SK-N-SH (cell line): ENCODE data around the gene ACOT7. TPM values are rescaled to one million over a fixed set of nuclear protein-coding genes. Genes with fewer than 3 reads are reported as not detected.

Experiments used
- CTCF ChIA-PET: fragments of 300-600, 350-600 bp; formaldehyde crosslinking; extraction: SDS; loops from one replicate; lab custom pipeline; 2021; lab: Yijun Ruan, JAX
- POLR2A ChIA-PET: fragments of 350-600 bp; sonication (Branson Sonifier 250); formaldehyde crosslinking; extraction: SDS; loops from one replicate; lab custom pipeline; 2020; ENCODE audit warnings: antibody characterized with exemption, inconsistent platforms; lab: Yijun Ruan, JAX
- DNase-seq: peaks from one replicate; pipeline ENCODE4 v3.0.0; 2012
- H2AFZ ChIP-seq: fragments of 200-600 bp; sonication (generic); 2 replicates; pipeline ENCODE4 v1.8.1; 2016; ENCODE audit warnings: antibody characterized with exemption, mild to moderate bottlenecking, low read depth
- H3F3A ChIP-seq: fragments of 200-600 bp; sonication (generic); replicated peaks from 2 replicates; pipeline ENCODE3; 2016; ENCODE audit warnings: antibody characterized with exemption, mild to moderate bottlenecking; ENCODE audit not compliant: insufficient read depth
- H3K27ac ChIP-seq, 2 experiments: fragments of 200-500 bp in 1 of 2; fragments of 200-600 bp in 1 of 2; sonication (Bioruptor generic) in 1 of 2; sonication (generic), shearing (Covaris generic) in 1 of 2; 2 replicates each; pipeline versions ENCODE4 v1.5.1 to v1.6.1; 2014 to 2016; ENCODE audit warnings: low read depth in 2 of 2, inconsistent platforms in 1 of 2, low read length in 1 of 2, mild to moderate bottlenecking in 1 of 2, mixed read lengths in 1 of 2
- H3K27me3 ChIP-seq: fragments of 200-600 bp; sonication (generic), shearing (Covaris generic); 2 replicates; pipeline ENCODE4 v1.6.1; 2016; ENCODE audit warnings: mixed run types; ENCODE audit not compliant: insufficient read depth
- H3K36me3 ChIP-seq, 2 experiments: fragments of 200-500 bp in 1 of 2; fragments of 200-600 bp in 1 of 2; sonication (Bioruptor generic) in 1 of 2; sonication (generic) in 1 of 2; replicated peaks in 1 of 2; 2 replicates each; pipeline versions ENCODE3 to v1.5.1; 2014 to 2016; ENCODE audit warnings: low read length in 1 of 2, mild to moderate bottlenecking in 1 of 2; ENCODE audit not compliant: insufficient read depth in 2 of 2, control insufficient read depth in 1 of 2
- H3K4me1 ChIP-seq, 2 experiments: fragments of 200-500 bp in 1 of 2; fragments of 200-600 bp in 1 of 2; sonication (Bioruptor generic) in 1 of 2; sonication (generic), shearing (Covaris generic) in 1 of 2; 2 replicates each; pipeline versions ENCODE4 v1.5.1 to v1.6.1; 2014 to 2016; ENCODE audit warnings: low read depth in 1 of 2, low read length in 1 of 2, mixed run types in 1 of 2; ENCODE audit not compliant: insufficient read depth in 2 of 2, control insufficient read depth in 1 of 2
- H3K4me2 ChIP-seq: fragments of 200-600 bp; sonication (generic), shearing (Covaris generic); 2 replicates; pipeline ENCODE4 v1.6.1; 2017; ENCODE audit warnings: mixed run types
- H3K4me3 ChIP-seq, 2 experiments: fragments of 200-500 bp in 1 of 2; fragments of 200-600 bp in 1 of 2; sonication (Bioruptor generic) in 1 of 2; sonication (generic), shearing (Covaris generic) in 1 of 2; 2 replicates each; pipeline versions ENCODE4 v1.5.1 to v1.8.1; 2014 to 2016; ENCODE audit warnings: low read depth in 2 of 2, inconsistent platforms in 1 of 2, low read length in 1 of 2, mild to moderate bottlenecking in 1 of 2, mixed read lengths in 1 of 2, moderate library complexity in 1 of 2
- H3K79me2 ChIP-seq: fragments of 200-600 bp; sonication (generic); 2 replicates; pipeline ENCODE4 v1.8.1; 2017; ENCODE audit warnings: mild to moderate bottlenecking; ENCODE audit not compliant: insufficient read depth
- H3K9ac ChIP-seq: fragments of 200-600 bp; sonication (generic); 2 replicates; pipeline ENCODE4 v1.6.1; 2017; ENCODE audit warnings: mixed run types
- H3K9me2 ChIP-seq: fragments of 200-600 bp; sonication (generic); 2 replicates; pipeline ENCODE4 v1.6.1; 2017; ENCODE audit warnings: mixed run types
- H3K9me3 ChIP-seq: fragments of 200-600 bp; sonication (generic); 2 replicates; pipeline ENCODE4 v1.6.1; 2017; ENCODE audit warnings: mixed run types, mild to moderate bottlenecking, moderate library complexity
- H4K20me1 ChIP-seq: fragments of 200-600 bp; sonication (generic); 2 replicates; pipeline ENCODE4 v1.6.1; 2017; ENCODE audit warnings: mild to moderate bottlenecking, mixed run types; ENCODE audit not compliant: insufficient read depth
- CTCF ChIP-seq: fragments of 200-600 bp; sonication (generic); IDR thresholded peaks from 2 replicates; pipeline ENCODE4 v1.6.1; 2017; ENCODE audit warnings: antibody characterized with exemption, mild to moderate bottlenecking, moderate library complexity
- EZH2phosphoT487 ChIP-seq: fragments of 200-600 bp; sonication (generic); IDR thresholded peaks from 2 replicates; pipeline ENCODE4 v1.6.1; 2017; ENCODE audit warnings: low read depth, mixed run types, mild to moderate bottlenecking, antibody characterized with exemption, moderate library complexity, borderline replicate concordance
- FOXJ3 ChIP-seq: sonication (generic); formaldehyde crosslinking; IDR thresholded peaks from 2 replicates; pipeline ENCODE4 v1.5.1; 2020; ENCODE audit warnings: mild to moderate bottlenecking, missing genetic modification reagents
- NFIC ChIP-seq: IDR thresholded peaks from 2 replicates; pipeline ENCODE4 v1.4.0; 2012; ENCODE audit warnings: borderline replicate concordance
- NRF1 ChIP-seq: IDR thresholded peaks from 2 replicates; pipeline ENCODE4 v1.6.1; 2012; ENCODE audit warnings: low read depth, mild to moderate bottlenecking, low read length
- POLR2AphosphoS5 ChIP-seq: IDR thresholded peaks from 2 replicates; pipeline ENCODE4 v1.6.1; 2012; ENCODE audit warnings: low read depth, low read length
- RXRA ChIP-seq: IDR thresholded peaks from 2 replicates; pipeline ENCODE4 v1.4.0; 2012; ENCODE audit warnings: low read depth, mild to moderate bottlenecking, borderline replicate concordance
- TCF12 ChIP-seq: IDR thresholded peaks from 2 replicates; pipeline ENCODE4 v1.4.0; 2012
- ZBTB33 ChIP-seq: IDR thresholded peaks from 2 replicates; pipeline ENCODE4 v1.4.0; 2012; ENCODE audit warnings: low read depth, borderline replicate concordance
- WGBS: methylation state at CpG from one replicate; pipeline ENCODE4 v1.1.6; 2017; ENCODE audit warnings: low lambda C conversion rate; 5-methylcytosine and 5-hydroxymethylcytosine counted together
- polyA plus RNA-seq, 3 experiments: library from polyadenylated mRNA; depleted of rRNA; stranded (reverse); fragments of >200 nt; gene quantifications; 2 replicates each; pipeline ENCODE4 v1.2.3, GENCODE V29; 2012

The ACOT7 gene
- polyA plus RNA-seq, 1 of the 3 experiments (the other 2 are of a cell fraction), result 289 TPM

DNA sequence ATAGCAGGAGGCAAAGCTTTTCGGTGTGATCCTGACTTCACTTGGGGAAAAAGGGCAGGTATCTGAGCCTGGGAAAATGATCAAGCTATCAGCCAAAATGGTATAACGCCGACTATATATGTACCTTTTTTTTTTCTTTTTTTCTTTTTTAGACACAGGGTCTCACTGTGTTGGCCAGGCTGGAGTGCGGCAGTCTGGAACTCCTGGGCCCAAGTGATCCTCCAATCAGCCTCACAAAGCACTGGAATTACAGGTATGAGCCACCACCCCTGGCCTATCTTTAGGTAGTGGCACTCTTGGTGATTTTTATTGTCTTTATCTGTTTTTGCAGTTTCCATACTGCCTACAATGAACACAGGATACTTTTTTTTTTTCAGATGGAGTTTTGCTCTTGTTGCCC lies 156.5 kb downstream of the ACOT7 start (continued):
- no peak for TF ChIP-seq NFIC
- no peak for TF ChIP-seq CTCF
- TF ChIP-seq POLR2AphosphoS5, result no peak

- peak overlapping the region; percentile 77 for H3K9ac ChIP-seq
- no peaks in the 10 kb centered on the region for H4K20me1 ChIP-seq
- DNase-seq, result no peak
- no peaks in the 10 kb centered on the region for H3F3A ChIP-seq
- H3K79me2 ChIP-seq, result peaks cover 34% of the 10 kb centered on the region
- no peak for TF ChIP-seq FOXJ3 (CRISPR knock-in tag)
- no peak for TF ChIP-seq EZH2phosphoT487
- TF ChIP-seq ZBTB33, result no peak
- no peak for TF ChIP-seq NRF1
- TF ChIP-seq RXRA, result no peak
- TF ChIP-seq POLR2AphosphoS5, result no peak
- TF ChIP-seq TCF12, result no peak
- TF ChIP-seq, all 33 proteins: peak for 0
- Histone ChIP-seq H3K9me3 (no peaks in the 10 kb centered on the region), H3K4me2 (peak overlapping the region; percentile 79), H2AFZ (no peak overlapping the region), H3K9me2 (no peaks in the 10 kb centered on the region), H3K36me3 (peaks cover 4 to 13% of the 10 kb centered on the region in 2 experiments), H3K4me1 (peaks cover 0 to 9% of the 10 kb centered on the region in 2 experiments; a peak in 1 of 4 replicates), H3K27ac (peak overlapping the region in 1 of 2 experiments; percentile 77; a peak in 2 of 4 replicates), H3K4me3 (peak overlapping the region; percentile 66 to 79), H3K27me3 (no peaks in the 10 kb centered on the region)
- POLR2A ChIA-PET, result interaction anchor here (0.6 to 1.5 kb wide), 6 partner anchors 10 to 178 kb away, joined by 3 to 6 read pairs (median 3); no protein-coding TSS in a partner anchor
- 0% methylated on average over 6 of the region's 30 CpGs for WGBS
- CTCF ChIA-PET, result interaction anchor here (0.9 to 5.5 kb wide), 9 partner anchors 12 to 256 kb away, joined by 3 to 45 read pairs (median 3); partner anchors contain the start of gene PLEKHG5
These were observed 158.3 kb downstream of the ACOT7 start for GRCh38 chr1:6235296-6235677.
